ENCODE measurements around the gene PRR23E.

DNA sequence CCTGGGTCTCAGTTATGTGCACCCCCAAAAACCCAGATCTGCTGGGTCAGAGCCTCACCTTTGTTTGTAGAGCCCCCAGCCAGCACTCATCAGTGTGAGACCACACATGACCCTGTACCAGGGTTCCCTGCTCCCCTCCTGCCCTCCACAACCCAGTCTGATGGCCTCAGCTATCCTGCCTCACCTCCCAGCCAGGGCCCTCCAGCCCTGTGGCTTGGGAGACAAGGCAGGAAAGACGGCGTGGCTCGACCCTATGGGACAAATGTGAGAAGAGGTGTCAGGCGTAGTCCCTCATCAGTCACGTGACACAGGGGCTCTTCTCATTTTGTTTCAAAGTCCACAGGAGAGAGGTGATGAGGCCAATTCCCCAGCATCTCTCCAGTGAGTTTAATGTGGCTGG lies 28.3 kb upstream of the PRR23E start:
- TF ChIP-seq, protein P1, sequence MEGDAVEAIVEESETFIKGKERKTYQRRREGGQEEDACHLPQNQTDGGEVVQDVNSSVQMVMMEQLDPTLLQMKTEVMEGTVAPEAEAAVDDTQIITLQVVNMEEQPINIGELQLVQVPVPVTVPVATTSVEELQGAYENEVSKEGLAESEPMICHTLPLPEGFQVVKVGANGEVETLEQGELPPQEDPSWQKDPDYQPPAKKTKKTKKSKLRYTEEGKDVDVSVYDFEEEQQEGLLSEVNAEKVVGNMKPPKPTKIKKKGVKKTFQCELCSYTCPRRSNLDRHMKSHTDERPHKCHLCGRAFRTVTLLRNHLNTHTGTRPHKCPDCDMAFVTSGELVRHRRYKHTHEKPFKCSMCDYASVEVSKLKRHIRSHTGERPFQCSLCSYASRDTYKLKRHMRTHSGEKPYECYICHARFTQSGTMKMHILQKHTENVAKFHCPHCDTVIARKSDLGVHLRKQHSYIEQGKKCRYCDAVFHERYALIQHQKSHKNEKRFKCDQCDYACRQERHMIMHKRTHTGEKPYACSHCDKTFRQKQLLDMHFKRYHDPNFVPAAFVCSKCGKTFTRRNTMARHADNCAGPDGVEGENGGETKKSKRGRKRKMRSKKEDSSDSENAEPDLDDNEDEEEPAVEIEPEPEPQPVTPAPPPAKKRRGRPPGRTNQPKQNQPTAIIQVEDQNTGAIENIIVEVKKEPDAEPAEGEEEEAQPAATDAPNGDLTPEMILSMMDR (IDR thresholded peaks at IDR 0.05) = no peak
- TF ChIP-seq ZFX (IDR thresholded peaks at IDR 0.05; ENCODE audit: borderline replicate concordance) = no peak

Data from 22Rv1 (cell line).